Measurements from ENCODE around the gene SEMA5A.

Gene SEMA5A

DNA sequence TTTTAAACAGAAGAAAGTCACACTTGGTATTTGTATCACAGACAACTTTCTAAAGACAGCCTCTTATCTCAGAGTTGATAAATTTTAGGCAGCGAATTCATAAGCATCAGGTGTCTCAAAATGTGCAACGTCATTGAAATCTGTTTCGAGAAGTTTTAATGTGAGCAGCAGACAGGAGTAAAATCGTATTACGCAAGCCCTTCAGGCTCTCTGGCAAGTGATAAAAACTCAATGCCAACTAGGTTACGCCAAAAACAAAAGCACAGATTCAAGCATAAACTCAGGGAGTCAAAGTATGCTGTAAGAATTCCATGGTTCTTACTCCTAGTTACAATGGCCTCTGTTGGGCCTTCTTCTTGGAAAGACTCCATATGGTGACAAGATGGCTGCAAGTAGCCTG lies 244.7 kb downstream of the SEMA5A start:
- Histone ChIP-seq H3K36me3 (ENCODE audit: control insufficient read depth in 2 of 2, insufficient read depth in 2 of 2, low read length in 2 of 2) (no peaks in the 10 kb centered on the region), H3K4me3 (ENCODE audit: low read length in 2 of 2) (no peak overlapping the region), H3K9ac (ENCODE audit: low read depth in 1 of 2, low read length in 2 of 2) (no peak overlapping the region), H3K27ac (ENCODE audit: low read depth in 2 of 2, low read length in 2 of 2) (no peak overlapping the region), H3K27me3 (ENCODE audit: control insufficient read depth in 2 of 2, insufficient read depth in 2 of 2, low read length in 2 of 2) (no peaks in the 10 kb centered on the region), H3K9me3 (ENCODE audit: control insufficient read depth in 2 of 2, low read length in 2 of 2) (no peaks in the 10 kb centered on the region), H3K4me1 (ENCODE audit: control insufficient read depth in 2 of 2, insufficient read depth in 2 of 2, low read length in 2 of 2) (no peaks in the 10 kb centered on the region)

DNA sequence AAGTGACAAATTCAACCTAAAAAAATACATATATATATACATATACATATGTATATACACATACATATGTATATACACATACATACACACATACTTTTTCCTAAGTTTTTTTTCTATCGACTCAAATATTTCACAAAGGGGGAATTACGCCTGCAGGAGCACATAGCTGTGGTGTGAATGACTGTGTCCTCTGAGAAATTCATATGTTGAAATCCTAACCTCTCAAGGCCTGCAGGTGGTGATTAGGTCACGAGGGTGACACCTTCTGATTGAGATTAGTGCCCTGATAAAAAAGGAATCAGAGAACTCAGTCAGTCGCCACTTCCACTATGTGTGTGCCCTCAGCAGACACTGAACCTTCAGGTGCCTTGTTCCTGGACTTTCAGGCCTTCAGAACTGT lies 248.7 kb downstream of the SEMA5A start:
- Histone ChIP-seq H3K9ac (ENCODE audit: low read depth in 1 of 2, low read length in 2 of 2) (no peak overlapping the region), H3K36me3 (ENCODE audit: control insufficient read depth in 2 of 2, insufficient read depth in 2 of 2, low read length in 2 of 2) (peaks cover 0 to 3% of the 10 kb centered on the region in 2 donors), H3K27ac (ENCODE audit: low read depth in 2 of 2, low read length in 2 of 2) (no peak overlapping the region), H3K27me3 (ENCODE audit: control insufficient read depth in 2 of 2, insufficient read depth in 2 of 2, low read length in 2 of 2) (no peaks in the 10 kb centered on the region), H3K9me3 (ENCODE audit: control insufficient read depth in 2 of 2, low read length in 2 of 2) (no peaks in the 10 kb centered on the region), H3K4me3 (ENCODE audit: low read length in 2 of 2) (no peak overlapping the region), H3K4me1 (ENCODE audit: control insufficient read depth in 2 of 2, insufficient read depth in 2 of 2, low read length in 2 of 2) (no peaks in the 10 kb centered on the region)

DNA sequence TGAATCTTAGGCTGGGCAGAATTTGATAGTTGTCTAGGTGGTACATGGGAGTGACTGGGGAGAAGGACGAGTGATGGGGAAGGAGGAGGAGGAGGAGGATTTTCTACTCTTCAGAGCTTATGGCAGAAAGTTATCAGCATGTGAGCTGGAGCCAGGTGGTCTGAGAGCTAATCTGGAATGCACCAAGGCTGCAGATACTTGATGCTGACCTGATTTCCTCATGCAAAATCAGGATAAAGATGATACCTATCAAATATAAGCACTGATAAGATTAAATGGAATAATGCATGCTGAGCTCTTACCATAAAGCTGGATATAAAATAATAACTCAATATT lies 250.4 kb downstream of the SEMA5A start:
- Histone ChIP-seq H3K27me3 (ENCODE audit: control insufficient read depth in 2 of 2, insufficient read depth in 2 of 2, low read length in 2 of 2) (no peaks in the 10 kb centered on the region), H3K4me3 (ENCODE audit: low read length in 2 of 2) (no peak overlapping the region), H3K9ac (ENCODE audit: low read depth in 1 of 2, low read length in 2 of 2) (no peak overlapping the region), H3K36me3 (ENCODE audit: control insufficient read depth in 2 of 2, insufficient read depth in 2 of 2, low read length in 2 of 2) (peaks cover 0 to 3% of the 10 kb centered on the region in 2 donors), H3K4me1 (ENCODE audit: control insufficient read depth in 2 of 2, insufficient read depth in 2 of 2, low read length in 2 of 2) (no peaks in the 10 kb centered on the region), H3K9me3 (ENCODE audit: control insufficient read depth in 2 of 2, low read length in 2 of 2) (no peaks in the 10 kb centered on the region), H3K27ac (ENCODE audit: low read depth in 2 of 2, low read length in 2 of 2) (no peak overlapping the region)

DNA sequence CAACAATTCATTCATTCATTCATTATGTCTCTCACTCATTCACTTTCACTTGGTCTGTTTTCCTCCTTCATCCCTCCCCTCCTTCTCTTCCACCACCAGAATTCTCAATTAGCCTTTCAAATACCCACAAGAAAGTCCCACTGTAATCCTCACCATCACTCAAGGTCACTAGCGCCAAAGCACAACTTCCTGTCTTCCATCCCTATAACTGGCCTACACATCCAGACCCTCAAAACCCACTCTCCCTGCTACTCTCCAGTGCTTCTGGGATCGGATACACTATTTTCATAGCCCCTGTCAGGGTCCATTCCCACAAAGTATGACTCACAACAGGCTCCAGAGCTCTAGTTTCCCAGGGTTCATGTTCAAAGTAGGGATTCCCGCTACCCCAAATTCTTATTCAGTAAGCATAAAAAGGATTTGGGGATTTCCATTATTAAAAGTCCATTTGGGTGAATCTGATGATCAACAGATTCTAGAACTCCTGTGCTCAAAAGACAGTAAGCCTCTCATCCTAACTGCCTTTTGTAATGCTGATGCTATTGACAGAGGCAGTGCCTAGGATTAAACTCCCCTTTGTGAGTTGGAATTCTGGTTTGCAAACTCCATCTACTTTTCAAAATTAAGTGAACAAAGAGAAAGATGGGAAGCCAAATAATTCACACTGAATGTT lies 250.9 kb downstream of the SEMA5A start:
- no peak overlapping the region for H3K4me3 ChIP-seq (ENCODE audit: low read length in 2 of 2)
- peaks cover 0 to 3% of the 10 kb centered on the region in 2 donors for H3K36me3 ChIP-seq (ENCODE audit: control insufficient read depth in 2 of 2, insufficient read depth in 2 of 2, low read length in 2 of 2)
- H3K4me1 ChIP-seq (ENCODE audit: control insufficient read depth in 2 of 2, insufficient read depth in 2 of 2, low read length in 2 of 2) = no peaks in the 10 kb centered on the region
- H3K9ac ChIP-seq (ENCODE audit: low read depth in 1 of 2, low read length in 2 of 2) = no peak overlapping the region
- H3K27ac ChIP-seq (ENCODE audit: low read depth in 2 of 2, low read length in 2 of 2) = no peak overlapping the region
- H3K27me3 ChIP-seq (ENCODE audit: control insufficient read depth in 2 of 2, insufficient read depth in 2 of 2, low read length in 2 of 2) = no peaks in the 10 kb centered on the region
- H3K9me3 ChIP-seq (ENCODE audit: control insufficient read depth in 2 of 2, low read length in 2 of 2) = no peaks in the 10 kb centered on the region

DNA sequence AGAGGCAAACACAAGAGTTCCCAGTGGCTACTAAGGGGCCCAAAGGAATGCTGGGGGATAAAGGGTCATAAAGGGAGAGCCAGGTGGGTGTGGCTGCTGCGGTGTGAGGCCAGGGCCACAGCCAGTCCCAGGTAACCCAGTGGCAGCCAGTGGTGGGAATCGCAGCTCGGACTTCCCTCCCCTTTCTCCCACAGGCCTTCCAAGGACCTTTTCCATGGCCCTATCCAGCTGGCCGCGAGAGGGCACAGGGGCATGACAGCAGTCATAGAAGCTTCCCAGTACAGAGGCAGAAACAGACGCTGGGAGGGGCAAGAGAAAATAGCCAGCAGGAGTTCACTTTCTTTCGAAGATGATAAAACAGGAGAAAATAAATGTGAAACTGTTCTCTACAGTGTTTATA lies 257.6 kb downstream of the SEMA5A start:
- Histone ChIP-seq H3K9ac (ENCODE audit: low read depth in 1 of 2, low read length in 2 of 2) (no peak overlapping the region), H3K27me3 (ENCODE audit: control insufficient read depth in 2 of 2, insufficient read depth in 2 of 2, low read length in 2 of 2) (no peaks in the 10 kb centered on the region), H3K36me3 (ENCODE audit: control insufficient read depth in 2 of 2, insufficient read depth in 2 of 2, low read length in 2 of 2) (no peaks in the 10 kb centered on the region), H3K27ac (ENCODE audit: low read depth in 2 of 2, low read length in 2 of 2) (no peak overlapping the region), H3K4me3 (ENCODE audit: low read length in 2 of 2) (no peak overlapping the region), H3K4me1 (ENCODE audit: control insufficient read depth in 2 of 2, insufficient read depth in 2 of 2, low read length in 2 of 2) (no peaks in the 10 kb centered on the region), H3K9me3 (ENCODE audit: control insufficient read depth in 2 of 2, low read length in 2 of 2) (no peaks in the 10 kb centered on the region)

DNA sequence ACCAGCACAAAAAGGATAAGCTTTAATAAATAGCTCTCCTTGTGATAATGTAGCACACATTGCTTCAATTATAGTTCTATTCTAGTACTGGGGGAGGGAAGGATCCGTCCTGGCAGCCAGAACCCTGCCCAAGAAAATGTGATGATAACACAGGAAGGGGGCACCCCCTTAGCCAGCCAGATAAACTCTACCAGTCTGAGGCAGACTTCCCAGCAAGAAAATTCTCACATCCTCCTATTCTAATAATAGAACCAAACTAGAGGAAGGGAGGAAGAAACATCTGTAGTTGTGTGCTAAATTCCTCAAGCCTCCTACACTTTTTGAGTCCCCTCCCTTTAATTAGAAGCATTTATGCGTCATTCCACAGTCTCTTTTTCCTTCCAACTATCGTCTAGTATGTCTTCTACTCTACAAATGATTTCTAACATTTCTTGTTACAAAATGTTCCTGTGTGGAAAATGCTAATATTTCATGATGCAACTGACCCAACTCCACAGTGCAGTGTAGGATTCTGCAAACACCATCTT lies 261.0 kb downstream of the SEMA5A start:
- Histone ChIP-seq H3K4me1 (ENCODE audit: control insufficient read depth in 2 of 2, insufficient read depth in 2 of 2, low read length in 2 of 2) (no peaks in the 10 kb centered on the region), H3K4me3 (ENCODE audit: low read length in 2 of 2) (no peak overlapping the region), H3K9me3 (ENCODE audit: control insufficient read depth in 2 of 2, low read length in 2 of 2) (no peaks in the 10 kb centered on the region), H3K27me3 (ENCODE audit: control insufficient read depth in 2 of 2, insufficient read depth in 2 of 2, low read length in 2 of 2) (no peaks in the 10 kb centered on the region), H3K9ac (ENCODE audit: low read depth in 1 of 2, low read length in 2 of 2) (no peak overlapping the region), H3K27ac (ENCODE audit: low read depth in 2 of 2, low read length in 2 of 2) (no peak overlapping the region), H3K36me3 (ENCODE audit: control insufficient read depth in 2 of 2, insufficient read depth in 2 of 2, low read length in 2 of 2) (no peaks in the 10 kb centered on the region)

DNA sequence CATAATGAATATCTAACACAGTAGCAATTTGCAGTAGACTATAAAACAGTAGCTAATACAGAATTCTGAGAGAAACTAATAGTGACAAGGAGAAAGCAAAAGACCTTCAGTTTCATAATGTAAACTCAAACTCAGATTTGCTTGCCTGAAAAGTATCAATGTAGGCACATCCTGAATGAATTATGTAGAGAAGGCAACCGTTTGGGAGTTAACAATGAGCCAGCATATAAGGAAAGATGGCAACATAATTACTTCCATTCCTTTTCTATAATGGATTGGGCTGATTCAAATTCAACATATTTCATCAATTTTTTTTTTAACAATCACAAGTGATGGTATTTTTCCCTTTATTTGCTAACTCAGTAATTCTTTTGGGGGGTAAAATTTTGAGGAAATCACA lies 261.6 kb downstream of the SEMA5A start:
- H3K27ac ChIP-seq (ENCODE audit: low read depth in 2 of 2, low read length in 2 of 2) = no peak overlapping the region
- no peaks in the 10 kb centered on the region for H3K4me1 ChIP-seq (ENCODE audit: control insufficient read depth in 2 of 2, insufficient read depth in 2 of 2, low read length in 2 of 2)
- H3K4me3 ChIP-seq (ENCODE audit: low read length in 2 of 2) = no peak overlapping the region

DNA sequence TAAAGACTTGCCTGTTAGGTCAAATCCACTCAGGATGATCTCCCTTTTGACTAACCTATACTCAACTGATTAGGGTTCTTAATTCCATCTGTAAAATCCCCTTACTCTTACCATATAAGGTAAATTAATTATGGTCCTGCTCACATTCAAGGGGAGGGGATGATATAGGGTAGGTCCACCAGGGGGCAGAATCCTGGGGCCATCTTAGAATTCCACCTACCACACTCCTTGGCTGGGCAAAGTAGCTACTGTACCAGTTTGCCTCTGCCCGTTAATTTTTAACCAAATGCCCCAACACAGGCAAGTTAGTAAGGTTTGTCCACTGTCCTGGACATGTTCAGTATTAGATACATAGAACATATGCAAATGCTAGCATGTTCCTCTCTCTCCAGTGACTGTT lies 262.4 kb downstream of the SEMA5A start:
- no peaks in the 10 kb centered on the region for H3K4me1 ChIP-seq (ENCODE audit: control insufficient read depth in 2 of 2, insufficient read depth in 2 of 2, low read length in 2 of 2)
- H3K4me3 ChIP-seq (ENCODE audit: low read length in 2 of 2) = no peak overlapping the region
- no peak overlapping the region for H3K27ac ChIP-seq (ENCODE audit: low read depth in 2 of 2, low read length in 2 of 2)
- no peaks in the 10 kb centered on the region for H3K36me3 ChIP-seq (ENCODE audit: control insufficient read depth in 2 of 2, insufficient read depth in 2 of 2, low read length in 2 of 2)
- no peaks in the 10 kb centered on the region for H3K9me3 ChIP-seq (ENCODE audit: control insufficient read depth in 2 of 2, low read length in 2 of 2)
- no peaks in the 10 kb centered on the region for H3K27me3 ChIP-seq (ENCODE audit: control insufficient read depth in 2 of 2, insufficient read depth in 2 of 2, low read length in 2 of 2)
- H3K9ac ChIP-seq (ENCODE audit: low read depth in 1 of 2, low read length in 2 of 2) = no peak overlapping the region

More for the DNA sequence above, 261.6 kb downstream of the SEMA5A start:
- Histone ChIP-seq H3K27me3 (ENCODE audit: control insufficient read depth in 2 of 2, insufficient read depth in 2 of 2, low read length in 2 of 2) (no peaks in the 10 kb centered on the region), H3K9ac (ENCODE audit: low read depth in 1 of 2, low read length in 2 of 2) (no peak overlapping the region), H3K36me3 (ENCODE audit: control insufficient read depth in 2 of 2, insufficient read depth in 2 of 2, low read length in 2 of 2) (no peaks in the 10 kb centered on the region), H3K9me3 (ENCODE audit: control insufficient read depth in 2 of 2, low read length in 2 of 2) (no peaks in the 10 kb centered on the region)

DNA sequence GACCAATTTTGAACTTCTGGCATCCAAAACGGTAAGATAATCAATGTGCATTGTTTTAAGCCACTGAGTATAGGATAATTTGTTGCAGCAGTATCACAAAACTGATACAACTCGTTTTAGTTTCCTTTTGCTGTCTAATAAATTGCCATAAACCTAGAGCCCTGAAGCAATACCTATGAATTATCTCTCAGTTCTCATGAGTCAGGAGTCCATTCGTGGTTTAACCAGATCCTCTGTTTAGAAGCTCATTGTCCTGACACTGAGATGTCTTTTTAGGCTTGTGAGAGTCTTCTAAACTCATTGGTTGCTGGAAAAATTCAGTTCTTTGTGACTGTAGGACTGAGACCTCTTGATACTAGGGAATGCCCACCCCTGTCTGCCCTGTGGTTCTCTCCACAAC lies 262.9 kb downstream of the SEMA5A start:
- Histone ChIP-seq H3K4me1 (ENCODE audit: control insufficient read depth in 2 of 2, insufficient read depth in 2 of 2, low read length in 2 of 2) (no peaks in the 10 kb centered on the region), H3K9ac (ENCODE audit: low read depth in 1 of 2, low read length in 2 of 2) (no peak overlapping the region), H3K36me3 (ENCODE audit: control insufficient read depth in 2 of 2, insufficient read depth in 2 of 2, low read length in 2 of 2) (no peaks in the 10 kb centered on the region), H3K27ac (ENCODE audit: low read depth in 2 of 2, low read length in 2 of 2) (no peak overlapping the region), H3K27me3 (ENCODE audit: control insufficient read depth in 2 of 2, insufficient read depth in 2 of 2, low read length in 2 of 2) (no peaks in the 10 kb centered on the region), H3K4me3 (ENCODE audit: low read length in 2 of 2) (no peak overlapping the region), H3K9me3 (ENCODE audit: control insufficient read depth in 2 of 2, low read length in 2 of 2) (no peaks in the 10 kb centered on the region)

DNA sequence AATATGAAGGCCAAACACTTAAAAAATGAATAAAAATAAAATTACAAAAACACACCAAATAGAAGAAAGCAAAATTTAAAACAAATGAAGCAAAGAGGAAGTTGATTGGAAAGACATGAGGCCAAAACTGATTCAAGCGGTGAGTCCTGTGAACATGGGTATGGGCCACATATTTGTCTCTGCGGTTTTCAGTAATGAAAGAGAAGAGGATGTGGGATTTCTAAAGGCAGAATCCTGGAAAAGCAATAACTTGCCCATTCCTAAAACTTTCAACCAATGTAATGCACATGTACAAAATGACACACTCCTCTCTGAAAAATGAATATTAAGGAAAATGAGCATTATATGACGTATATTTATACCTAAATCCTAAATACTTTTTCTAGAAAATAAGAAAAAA lies 263.7 kb downstream of the SEMA5A start:
- Histone ChIP-seq H3K9ac (ENCODE audit: low read depth in 1 of 2, low read length in 2 of 2) (no peak overlapping the region), H3K27ac (ENCODE audit: low read depth in 2 of 2, low read length in 2 of 2) (no peak overlapping the region), H3K9me3 (ENCODE audit: control insufficient read depth in 2 of 2, low read length in 2 of 2) (no peaks in the 10 kb centered on the region), H3K27me3 (ENCODE audit: control insufficient read depth in 2 of 2, insufficient read depth in 2 of 2, low read length in 2 of 2) (no peaks in the 10 kb centered on the region), H3K4me1 (ENCODE audit: control insufficient read depth in 2 of 2, insufficient read depth in 2 of 2, low read length in 2 of 2) (no peaks in the 10 kb centered on the region), H3K4me3 (ENCODE audit: low read length in 2 of 2) (no peak overlapping the region), H3K36me3 (ENCODE audit: control insufficient read depth in 2 of 2, insufficient read depth in 2 of 2, low read length in 2 of 2) (no peaks in the 10 kb centered on the region)

DNA sequence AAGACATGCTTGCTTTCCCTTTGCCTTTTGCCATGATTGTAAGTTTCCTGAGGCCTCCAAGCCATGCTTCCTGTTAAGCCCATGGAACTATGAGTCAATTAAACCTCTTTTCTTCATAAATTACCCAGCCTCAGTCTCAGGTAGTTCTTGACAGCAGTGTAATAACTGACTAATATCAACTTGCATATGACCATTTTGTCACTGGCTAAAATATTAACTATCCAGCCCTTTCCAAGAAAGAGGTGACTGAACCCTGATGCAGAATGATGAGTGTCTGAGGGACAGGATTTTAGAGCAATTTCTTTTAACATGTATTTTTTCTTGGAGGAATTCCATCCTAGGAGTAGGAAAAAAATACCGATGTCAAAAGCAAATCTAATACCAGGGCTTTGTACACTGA lies 266.1 kb downstream of the SEMA5A start:
- no peaks in the 10 kb centered on the region for H3K36me3 ChIP-seq (ENCODE audit: control insufficient read depth in 2 of 2, insufficient read depth in 2 of 2, low read length in 2 of 2)
- no peak overlapping the region for H3K9ac ChIP-seq (ENCODE audit: low read depth in 1 of 2, low read length in 2 of 2)
- H3K27ac ChIP-seq (ENCODE audit: low read depth in 2 of 2, low read length in 2 of 2) = no peak overlapping the region
- no peaks in the 10 kb centered on the region for H3K9me3 ChIP-seq (ENCODE audit: control insufficient read depth in 2 of 2, low read length in 2 of 2)
- H3K4me3 ChIP-seq (ENCODE audit: low read length in 2 of 2) = no peak overlapping the region
- no peaks in the 10 kb centered on the region for H3K27me3 ChIP-seq (ENCODE audit: control insufficient read depth in 2 of 2, insufficient read depth in 2 of 2, low read length in 2 of 2)
- no peaks in the 10 kb centered on the region for H3K4me1 ChIP-seq (ENCODE audit: control insufficient read depth in 2 of 2, insufficient read depth in 2 of 2, low read length in 2 of 2)

Data from mucosa of rectum (tissue), 2 donors.